Tibial artery (tissue), 4 donors: ENCODE measurements around the gene PLA2R1.

Experiments used
- DNase-seq, 2 donors: peaks; one replicate each; pipeline ENCODE4 v3.0.0-alpha.2; 2019
- H3K27ac ChIP-seq, 2 donors: fragments of 200-600 bp; sonication (generic) in 1 of 2; 1 replicate in 1 of 2; 2 replicates in 1 of 2; pipeline ENCODE4 v1.5.1; 2018 to 2019; ENCODE audit warnings: mild to moderate bottlenecking in 1 of 2
- H3K27me3 ChIP-seq, 2 donors: fragments of 200-600 bp; sonication (generic) in 1 of 2; one replicate each; pipeline versions ENCODE4 v1.5.1 to v1.6.0; 2016 to 2019
- H3K36me3 ChIP-seq, 3 donors: fragments of 200-600 bp; sonication (generic) in 2 of 3; one replicate each; pipeline ENCODE4 v1.5.1; 2016 to 2019; ENCODE audit warnings: mild to moderate bottlenecking in 2 of 3
- H3K4me1 ChIP-seq, 4 donors: fragments of 200-600 bp; sonication (generic) in 2 of 4; 1 replicate in 3 of 4; 2 replicates in 1 of 4; pipeline ENCODE4 v1.5.1; 2016 to 2019
- H3K4me3 ChIP-seq, 2 donors: fragments of 200-600 bp; sonication (generic) in 1 of 2; 1 replicate in 1 of 2; 2 replicates in 1 of 2; pipeline ENCODE4 v1.5.1; 2018 to 2019; ENCODE audit warnings: mild to moderate bottlenecking in 2 of 2
- H3K9me3 ChIP-seq, 3 donors: fragments of 200-600 bp; sonication (generic) in 1 of 3; one replicate each; pipeline ENCODE4 v1.5.1; 2016 to 2019
- intact Hi-C: fragments of 100-400 bp; cut with DNase I; formaldehyde crosslinking; loops from one replicate; pipeline ENCODE4 v1.15.0; 2023; ENCODE audit warnings: low total_unique reads
- TF ChIP-seq, protein P1 (sequence below), 2 experiments: fragments of 200-600 bp in 1 of 2; fragments of 450-650 bp in 1 of 2; IDR thresholded peaks; one replicate each; pipeline ENCODE4 v1.5.1; 2017 to 2019; ENCODE audit warnings: antibody characterized with exemption in 2 of 2, mild to moderate bottlenecking in 1 of 2, moderate library complexity in 1 of 2

Gene PLA2R1

DNA sequence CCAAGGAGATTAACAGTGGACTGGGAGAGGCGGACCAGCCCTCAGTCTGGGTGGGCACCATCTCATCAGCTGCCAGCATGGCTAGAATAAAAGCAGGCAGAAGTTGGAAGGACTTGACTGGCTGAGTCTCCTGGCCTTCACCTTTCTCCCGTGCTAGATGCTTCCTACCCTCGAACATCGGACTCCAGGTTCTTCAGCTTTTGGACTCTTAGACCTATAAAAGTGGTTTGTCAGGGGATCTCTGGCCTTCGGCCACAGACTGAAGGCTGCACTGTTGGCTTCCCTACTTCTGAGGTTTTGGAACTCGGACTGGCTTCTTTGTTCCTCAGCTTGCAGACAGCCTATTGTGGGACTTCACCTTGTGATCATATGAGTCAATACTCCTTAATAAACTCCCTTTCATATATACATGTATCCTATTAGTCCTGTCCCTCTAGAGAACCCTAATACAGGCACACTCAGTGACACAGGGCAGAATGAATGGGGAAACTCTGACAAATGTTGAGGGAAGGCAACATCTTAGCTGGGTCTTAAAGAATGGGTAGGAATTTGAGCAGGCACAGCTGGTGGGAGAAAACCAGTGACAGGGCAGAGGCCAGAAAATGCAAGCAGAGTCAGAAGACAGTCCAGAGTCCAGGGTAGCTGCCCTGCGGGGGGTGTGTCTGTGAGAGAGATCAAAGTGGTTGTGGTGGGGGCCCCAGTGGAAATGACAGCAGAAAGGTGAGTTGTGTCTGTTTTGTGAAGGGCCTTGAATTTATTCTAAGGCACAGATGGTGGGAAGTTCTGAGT lies 156.3 kb downstream of the PLA2R1 start:
- TF ChIP-seq, protein P1, sequence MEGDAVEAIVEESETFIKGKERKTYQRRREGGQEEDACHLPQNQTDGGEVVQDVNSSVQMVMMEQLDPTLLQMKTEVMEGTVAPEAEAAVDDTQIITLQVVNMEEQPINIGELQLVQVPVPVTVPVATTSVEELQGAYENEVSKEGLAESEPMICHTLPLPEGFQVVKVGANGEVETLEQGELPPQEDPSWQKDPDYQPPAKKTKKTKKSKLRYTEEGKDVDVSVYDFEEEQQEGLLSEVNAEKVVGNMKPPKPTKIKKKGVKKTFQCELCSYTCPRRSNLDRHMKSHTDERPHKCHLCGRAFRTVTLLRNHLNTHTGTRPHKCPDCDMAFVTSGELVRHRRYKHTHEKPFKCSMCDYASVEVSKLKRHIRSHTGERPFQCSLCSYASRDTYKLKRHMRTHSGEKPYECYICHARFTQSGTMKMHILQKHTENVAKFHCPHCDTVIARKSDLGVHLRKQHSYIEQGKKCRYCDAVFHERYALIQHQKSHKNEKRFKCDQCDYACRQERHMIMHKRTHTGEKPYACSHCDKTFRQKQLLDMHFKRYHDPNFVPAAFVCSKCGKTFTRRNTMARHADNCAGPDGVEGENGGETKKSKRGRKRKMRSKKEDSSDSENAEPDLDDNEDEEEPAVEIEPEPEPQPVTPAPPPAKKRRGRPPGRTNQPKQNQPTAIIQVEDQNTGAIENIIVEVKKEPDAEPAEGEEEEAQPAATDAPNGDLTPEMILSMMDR (IDR thresholded peaks at IDR 0.05) = no peak
- Histone ChIP-seq H3K36me3 (no peaks in the 10 kb centered on the region), H3K9me3 (no peaks in the 10 kb centered on the region), H3K4me3 (no peak overlapping the region), H3K27me3 (no peaks in the 10 kb centered on the region), H3K27ac (no peak overlapping the region), H3K4me1 (peaks cover 0 to 11% (median 9%) of the 10 kb centered on the region in 4 donors)
- intact Hi-C loops = no loop called here
- DNase-seq = no peak

DNA sequence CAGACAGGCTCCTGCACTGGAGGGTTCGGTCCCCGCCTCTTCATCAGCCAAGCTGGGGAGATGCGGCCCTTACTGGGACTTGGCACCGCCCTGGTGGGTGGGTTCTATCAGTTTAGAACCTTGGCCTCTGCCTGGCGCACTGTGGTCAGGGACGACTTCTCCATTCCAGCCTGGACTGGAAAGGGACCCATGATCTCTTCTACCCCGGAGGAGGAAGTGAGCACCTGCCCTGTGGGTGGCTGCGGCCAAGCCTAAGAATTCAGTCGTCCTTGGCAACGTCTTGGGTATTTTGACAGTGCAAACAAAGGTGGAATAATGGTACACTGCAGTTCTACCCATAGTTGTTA lies 157.5 kb downstream of the PLA2R1 start:
- DNase-seq = peak; percentile 36 to 71
- Histone ChIP-seq H3K9me3 (no peaks in the 10 kb centered on the region), H3K4me3 (peak overlapping the region; percentile 55 to 62), H3K27me3 (no peaks in the 10 kb centered on the region), H3K27ac (no peak overlapping the region), H3K36me3 (no peaks in the 10 kb centered on the region), H3K4me1 (peaks cover 0 to 11% (median 9%) of the 10 kb centered on the region in 4 donors)
- TF ChIP-seq, protein P1 (IDR thresholded peaks at IDR 0.05) = no peak
- intact Hi-C loops = no loop called here

DNA sequence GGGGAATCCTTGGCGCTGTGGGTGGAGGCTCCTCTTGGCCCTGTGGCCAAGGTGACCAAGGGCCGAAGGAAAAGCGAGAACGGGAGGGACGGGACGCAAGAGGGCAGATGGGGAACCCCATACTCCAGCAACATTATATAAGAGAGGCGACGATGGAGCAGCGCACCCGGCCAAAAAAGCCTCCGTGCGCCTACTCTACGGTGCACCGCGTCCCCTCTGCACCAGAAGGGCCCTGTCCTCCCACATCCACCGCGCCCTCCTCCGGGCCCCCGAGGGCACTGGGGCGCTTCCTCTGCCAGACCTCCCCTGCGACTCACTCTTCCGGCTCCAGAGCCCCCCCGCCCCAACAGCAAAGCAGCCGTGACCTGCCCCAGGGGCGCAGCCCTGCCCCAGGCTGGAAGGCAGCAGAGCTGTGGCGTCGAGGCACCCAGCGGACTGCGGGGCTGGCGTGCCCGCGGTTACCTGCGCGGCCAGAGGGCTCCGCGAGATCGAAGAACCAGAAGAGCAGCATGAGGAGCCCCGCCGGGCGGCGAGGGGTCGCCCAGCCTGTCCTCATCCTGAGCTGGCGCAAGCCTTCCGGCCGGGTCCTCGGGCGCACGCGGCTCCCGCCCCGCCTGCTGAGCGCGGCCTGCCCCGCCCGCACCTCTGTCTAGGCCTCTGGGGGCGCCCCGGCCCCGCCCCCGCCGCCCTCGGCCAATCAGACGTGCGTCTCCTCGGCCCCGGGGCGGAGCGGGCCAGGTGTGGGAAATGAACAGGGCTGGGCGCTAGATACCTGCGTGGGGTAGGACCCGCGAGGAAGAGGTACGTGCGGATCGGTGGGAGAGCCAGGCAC lies 158.1 kb downstream of the PLA2R1 start, which contains the start of gene LY75:
TSS of gene LY75 (minus strand) at position 630 of the 832 bp plus-strand sequence.
- Histone ChIP-seq H3K9me3 (no peaks in the 10 kb centered on the region), H3K27me3 (no peaks in the 10 kb centered on the region), H3K4me1 (peaks cover 0 to 11% (median 9%) of the 10 kb centered on the region in 4 donors), H3K36me3 (no peaks in the 10 kb centered on the region), H3K27ac (peak within 1 kb of the TSS; percentile 59), H3K4me3 (peak within 1 kb of the TSS; percentile 55 to 62)
- peak; percentile 32 to 73 for DNase-seq
- intact Hi-C loops = no loop called here
- TF ChIP-seq, protein P1 (IDR thresholded peaks at IDR 0.05) = no peak

DNA sequence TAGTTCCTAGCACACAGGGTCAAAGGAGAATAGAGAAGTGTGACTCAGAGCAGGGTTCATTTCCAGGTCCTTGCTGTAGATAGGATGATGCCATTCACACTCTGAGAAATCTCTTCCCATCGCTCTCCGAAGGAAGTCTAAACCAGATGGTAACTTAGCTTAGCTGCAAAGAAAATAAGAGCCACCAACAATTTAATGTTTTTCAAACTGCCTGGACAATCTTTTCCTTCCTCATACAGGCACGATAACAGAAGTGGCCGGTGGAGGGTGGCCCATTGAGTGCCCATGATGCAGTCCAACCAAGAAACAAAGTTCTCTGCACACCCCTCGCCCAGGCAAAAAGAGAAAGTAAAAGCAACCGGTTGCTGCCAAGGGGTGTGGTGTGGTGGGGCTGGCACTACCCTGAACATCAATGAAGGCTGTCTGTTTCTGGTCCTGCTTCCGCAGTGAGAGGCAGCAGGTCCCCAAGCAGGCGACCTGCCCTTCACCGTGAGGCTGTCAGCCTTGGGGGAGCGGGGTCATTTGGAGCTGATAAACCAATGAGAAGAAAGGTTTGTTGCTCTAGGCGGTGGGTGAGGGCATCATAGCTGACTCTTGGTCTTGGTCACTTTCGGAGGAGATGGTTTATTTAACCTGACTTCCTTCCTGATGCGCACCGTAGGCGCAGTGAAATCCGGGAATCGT lies 158.8 kb downstream of the PLA2R1 start:
- no peaks in the 10 kb centered on the region for H3K9me3 ChIP-seq
- TF ChIP-seq, protein P1 (IDR thresholded peaks at IDR 0.05) = no peak
- no peaks in the 10 kb centered on the region for H3K27me3 ChIP-seq
- peaks cover 0 to 11% (median 9%) of the 10 kb centered on the region in 4 donors for H3K4me1 ChIP-seq
- peak overlapping the region; percentile 59 for H3K27ac ChIP-seq
- DNase-seq = peak; percentile 24 to 70
- H3K36me3 ChIP-seq = no peaks in the 10 kb centered on the region
- intact Hi-C loops = no loop called here
- H3K4me3 ChIP-seq = peak overlapping the region; percentile 55 to 62

DNA sequence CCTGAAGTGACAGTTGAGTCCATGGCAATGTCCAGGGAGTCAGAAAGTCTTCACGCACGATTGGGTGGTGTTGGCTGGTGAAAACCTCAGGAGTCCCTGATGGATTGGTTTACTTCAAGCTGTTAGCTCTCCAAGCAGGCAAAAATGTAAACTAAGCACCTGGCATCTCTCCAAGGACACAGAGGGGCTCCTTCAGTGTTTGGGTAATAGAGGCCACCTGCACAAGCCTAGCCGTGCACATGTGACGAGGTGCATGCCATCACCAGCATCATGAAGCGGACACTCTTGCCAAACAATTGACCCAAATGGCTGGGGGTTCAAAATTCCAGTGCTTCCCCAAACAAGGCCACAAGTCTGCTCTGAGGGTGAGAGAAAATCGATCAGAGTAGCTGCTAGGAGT lies 159.7 kb downstream of the PLA2R1 start:
- DNase-seq = no peak
- Histone ChIP-seq H3K27me3 (no peaks in the 10 kb centered on the region), H3K9me3 (no peaks in the 10 kb centered on the region), H3K36me3 (no peaks in the 10 kb centered on the region), H3K4me1 (peaks cover 0 to 11% (median 9%) of the 10 kb centered on the region in 4 donors), H3K27ac (no peak overlapping the region), H3K4me3 (no peak overlapping the region)
- TF ChIP-seq, protein P1 (IDR thresholded peaks at IDR 0.05) = no peak
- intact Hi-C loops = no loop called here
